ENCODE results near the gene MEGF8. TPM values are rescaled to one million over a fixed set of nuclear protein-coding genes. Genes with fewer than 3 reads are reported as not detected.
A peak's percentile ranks its signal among the peaks of the same experiment; 100 is the strongest.

Gene MEGF8
- polyA plus RNA-seq, 1 donor from 2014 or later = 21.5 TPM

GRCh38 chr19:42284591-42285341 is 40.7 kb upstream of the MEGF8 start:
- H3K79me2 ChIP-seq (replicated peaks; ENCODE audit: insufficient read depth, low read length) = peaks cover 32% of the 10 kb centered on the region
- H3K27ac ChIP-seq (ENCODE audit: low read length) = peak overlapping the region; percentile 82
- TF ChIP-seq REST (IDR thresholded peaks at IDR 0.05; ENCODE audit: borderline replicate concordance) (no peak), MXI1 (conservative IDR thresholded peaks at IDR 0.05; ENCODE audit: poor library complexity, severe bottlenecking) (peak; percentile 27)

GRCh38 chr19:42285541-42285941 is 39.9 kb upstream of the MEGF8 start:
- no peaks in the 10 kb centered on the region for H3K9me2 ChIP-seq (ENCODE audit: insufficient read depth, low read length)
- peak overlapping the region; percentile 95 for H3K4me3 ChIP-seq (ENCODE audit: low read length)
- TF ChIP-seq EZH2 (IDR thresholded peaks at IDR 0.05; ENCODE audit: borderline replicate concordance, insufficient read depth, low read length, poor library complexity, severe bottlenecking) (no peak), MXI1 (conservative IDR thresholded peaks at IDR 0.05; ENCODE audit: poor library complexity, severe bottlenecking) (no peak), CTCF (IDR thresholded peaks at IDR 0.05; ENCODE audit: poor library complexity, severe bottlenecking) (no peak), RAD21 (conservative IDR thresholded peaks at IDR 0.05) (no peak), POLR2AphosphoS5 (IDR thresholded peaks at IDR 0.05) (no peak), SMC3 (conservative IDR thresholded peaks at IDR 0.05; ENCODE audit: poor library complexity) (no peak), REST (IDR thresholded peaks at IDR 0.05; ENCODE audit: borderline replicate concordance) (no peak), EP300 (conservative IDR thresholded peaks at IDR 0.05; ENCODE audit: poor library complexity, severe bottlenecking) (no peak)
- peaks cover 32% of the 10 kb centered on the region for H3K79me2 ChIP-seq (replicated peaks; ENCODE audit: insufficient read depth, low read length)
- peak overlapping the region; percentile 93 for H3K9ac ChIP-seq (ENCODE audit: low read length)
- H2AFZ ChIP-seq (ENCODE audit: low read depth, low read length) = no peak overlapping the region
- H3K4me2 ChIP-seq (ENCODE audit: low read length) = peak overlapping the region; percentile 63
- H3F3A ChIP-seq (ENCODE audit: insufficient read depth, low read length, poor library complexity, severe bottlenecking) = no peaks in the 10 kb centered on the region
- H4K20me1 ChIP-seq (ENCODE audit: insufficient read depth) = peaks cover 10% of the 10 kb centered on the region
- H3K36me3 ChIP-seq (ENCODE audit: insufficient read depth, low read length) = no peaks in the 10 kb centered on the region
- no peaks in the 10 kb centered on the region for H3K9me3 ChIP-seq (ENCODE audit: low read length)
- H3K27ac ChIP-seq (ENCODE audit: low read length) = peak overlapping the region; percentile 82
- H3K27me3 ChIP-seq (ENCODE audit: insufficient read depth, low read depth, low read length) = no peaks in the 10 kb centered on the region

More at GRCh38 chr19:42284591-42285341, 40.7 kb upstream of the MEGF8 start:
- Histone ChIP-seq H2AFZ (ENCODE audit: low read depth, low read length) (no peak overlapping the region), H3K9ac (ENCODE audit: low read length) (peak overlapping the region; percentile 93), H3K4me2 (ENCODE audit: low read length) (peak overlapping the region; percentile 63), H4K20me1 (ENCODE audit: insufficient read depth) (peaks cover 10% of the 10 kb centered on the region), H3K9me2 (ENCODE audit: insufficient read depth, low read length) (no peaks in the 10 kb centered on the region), H3K27me3 (ENCODE audit: insufficient read depth, low read depth, low read length) (no peaks in the 10 kb centered on the region), H3F3A (ENCODE audit: insufficient read depth, low read length, poor library complexity, severe bottlenecking) (no peaks in the 10 kb centered on the region), H3K36me3 (ENCODE audit: insufficient read depth, low read length) (no peaks in the 10 kb centered on the region), H3K9me3 (ENCODE audit: low read length) (no peaks in the 10 kb centered on the region), H3K4me3 (ENCODE audit: low read length) (peak overlapping the region; percentile 95)

Measured in neural cell (in vitro differentiated cells).